Measurements from ENCODE around the gene SYTL2.

DNA sequence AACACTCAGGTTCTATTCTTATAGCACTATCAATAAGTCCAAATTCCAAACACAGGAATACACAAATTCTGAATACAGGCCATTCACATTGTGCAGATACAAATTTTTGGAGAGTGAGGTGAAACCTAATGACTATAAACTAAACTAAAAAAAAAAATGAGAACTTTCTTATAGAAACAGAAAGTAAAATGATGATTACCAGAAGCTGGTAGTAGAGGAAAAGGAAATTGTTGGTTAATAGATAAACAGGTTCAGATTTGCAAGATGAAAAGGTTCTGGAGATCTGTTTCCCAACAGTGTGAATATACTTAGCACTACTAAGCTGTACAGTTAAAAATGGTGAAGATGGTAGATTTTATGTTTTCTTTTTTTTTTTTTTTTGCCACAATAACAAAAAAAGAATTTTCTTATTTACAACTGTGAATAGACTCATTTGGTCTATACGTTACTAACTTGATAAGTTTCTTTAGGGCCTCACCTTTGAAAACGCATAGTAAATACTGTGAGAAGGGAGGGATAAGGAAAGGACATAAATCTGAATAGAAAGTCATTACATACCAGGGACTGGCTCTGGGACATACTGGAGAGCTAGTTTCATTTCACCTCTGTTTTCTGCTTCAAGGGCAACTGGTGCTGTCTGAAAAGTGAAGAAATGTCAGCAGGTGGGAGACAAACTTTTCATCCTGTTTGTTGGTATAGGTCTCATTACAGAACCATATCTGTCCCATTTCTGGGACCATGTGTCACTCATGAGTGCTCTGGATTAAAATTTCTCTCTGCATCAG, 110.8 kb downstream of the SYTL2 start:
- TF ChIP-seq, protein P1, sequence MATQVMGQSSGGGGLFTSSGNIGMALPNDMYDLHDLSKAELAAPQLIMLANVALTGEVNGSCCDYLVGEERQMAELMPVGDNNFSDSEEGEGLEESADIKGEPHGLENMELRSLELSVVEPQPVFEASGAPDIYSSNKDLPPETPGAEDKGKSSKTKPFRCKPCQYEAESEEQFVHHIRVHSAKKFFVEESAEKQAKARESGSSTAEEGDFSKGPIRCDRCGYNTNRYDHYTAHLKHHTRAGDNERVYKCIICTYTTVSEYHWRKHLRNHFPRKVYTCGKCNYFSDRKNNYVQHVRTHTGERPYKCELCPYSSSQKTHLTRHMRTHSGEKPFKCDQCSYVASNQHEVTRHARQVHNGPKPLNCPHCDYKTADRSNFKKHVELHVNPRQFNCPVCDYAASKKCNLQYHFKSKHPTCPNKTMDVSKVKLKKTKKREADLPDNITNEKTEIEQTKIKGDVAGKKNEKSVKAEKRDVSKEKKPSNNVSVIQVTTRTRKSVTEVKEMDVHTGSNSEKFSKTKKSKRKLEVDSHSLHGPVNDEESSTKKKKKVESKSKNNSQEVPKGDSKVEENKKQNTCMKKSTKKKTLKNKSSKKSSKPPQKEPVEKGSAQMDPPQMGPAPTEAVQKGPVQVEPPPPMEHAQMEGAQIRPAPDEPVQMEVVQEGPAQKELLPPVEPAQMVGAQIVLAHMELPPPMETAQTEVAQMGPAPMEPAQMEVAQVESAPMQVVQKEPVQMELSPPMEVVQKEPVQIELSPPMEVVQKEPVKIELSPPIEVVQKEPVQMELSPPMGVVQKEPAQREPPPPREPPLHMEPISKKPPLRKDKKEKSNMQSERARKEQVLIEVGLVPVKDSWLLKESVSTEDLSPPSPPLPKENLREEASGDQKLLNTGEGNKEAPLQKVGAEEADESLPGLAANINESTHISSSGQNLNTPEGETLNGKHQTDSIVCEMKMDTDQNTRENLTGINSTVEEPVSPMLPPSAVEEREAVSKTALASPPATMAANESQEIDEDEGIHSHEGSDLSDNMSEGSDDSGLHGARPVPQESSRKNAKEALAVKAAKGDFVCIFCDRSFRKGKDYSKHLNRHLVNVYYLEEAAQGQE (IDR thresholded peaks at IDR 0.05; ENCODE audit: low read depth): no peak
- TF ChIP-seq RAD21 (IDR thresholded peaks at IDR 0.05; ENCODE audit: low read depth) (no peak), CREB1 (IDR thresholded peaks at IDR 0.05; ENCODE audit: low read depth) (no peak), YY1 (IDR thresholded peaks at IDR 0.05; ENCODE audit: low read depth) (no peak), ZBTB7A (IDR thresholded peaks at IDR 0.05; ENCODE audit: low read depth) (no peak)
